ENCODE measurements around the gene PHF2.
"Not testable (repeated sequence)": the region's sequence is repeated elsewhere in the genome, so short reads cannot be mapped to it uniquely, and the experiment has no call there.

The PHF2 gene

DNA sequence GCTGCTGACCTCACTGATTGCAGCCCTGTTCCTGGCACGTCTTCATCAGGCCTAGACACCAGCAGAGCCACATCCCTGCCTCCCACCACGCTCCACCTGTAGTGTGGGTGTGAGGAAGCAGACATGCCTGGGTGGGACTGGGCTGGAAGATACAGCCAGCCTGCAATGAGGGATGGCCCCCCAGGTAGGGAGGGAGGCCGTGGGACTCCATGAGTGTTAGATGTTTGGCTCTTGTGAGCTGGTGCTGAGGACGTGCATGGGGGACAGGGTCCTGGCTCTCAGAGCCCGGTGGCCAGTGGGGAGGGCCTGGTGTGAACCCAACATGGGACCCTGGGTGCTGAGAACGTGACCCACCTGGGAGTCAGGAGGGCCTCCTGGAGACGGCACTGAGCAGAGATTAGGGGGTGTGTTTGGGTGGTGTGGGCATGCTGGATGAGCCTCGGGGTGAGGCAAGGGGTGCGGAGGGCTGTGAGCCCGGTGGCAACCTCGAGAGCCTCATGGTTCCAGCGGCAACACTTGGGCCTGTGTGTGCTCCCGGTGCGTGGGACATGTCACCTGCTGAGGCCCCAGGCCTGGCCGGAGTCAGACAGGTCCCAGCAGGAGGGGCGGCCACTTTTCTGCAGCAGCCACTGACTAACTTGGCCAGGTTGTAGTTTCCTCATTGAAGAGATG is 87.6 kb downstream of the PHF2 start:
- H3K4me3 ChIP-seq (ENCODE audit: low read depth, low read length): no peak overlapping the region

DNA sequence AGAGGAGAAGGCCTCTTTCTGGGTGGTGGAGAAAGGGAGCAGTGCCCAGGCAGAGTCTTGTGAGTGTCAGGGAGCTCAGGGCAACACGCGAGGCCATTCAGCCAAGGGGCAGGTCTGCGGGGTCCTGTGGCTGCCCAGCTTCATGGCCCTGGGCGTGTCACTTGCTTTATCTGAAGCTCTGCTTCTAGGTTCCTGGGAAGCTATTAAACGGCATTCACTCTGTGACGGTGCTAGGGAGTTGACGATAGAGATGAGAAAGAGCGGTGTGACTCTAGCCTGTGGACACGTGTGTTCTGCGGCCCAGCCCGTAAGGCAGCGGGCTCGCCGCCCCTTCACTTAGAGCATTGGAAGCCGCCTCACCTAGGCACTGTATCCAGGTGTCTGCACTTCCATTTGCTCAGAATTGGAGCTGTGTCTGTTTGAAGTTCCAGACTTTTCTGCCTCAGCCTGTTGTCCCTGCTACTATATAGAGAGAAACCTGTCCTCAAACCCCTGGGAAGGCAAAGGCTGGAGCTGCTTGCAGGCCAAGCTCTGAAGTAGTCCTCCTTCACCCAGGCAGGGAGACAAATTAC is 88.3 kb downstream of the PHF2 start:
- no peak overlapping the region for H3K4me3 ChIP-seq (ENCODE audit: low read depth, low read length)

DNA sequence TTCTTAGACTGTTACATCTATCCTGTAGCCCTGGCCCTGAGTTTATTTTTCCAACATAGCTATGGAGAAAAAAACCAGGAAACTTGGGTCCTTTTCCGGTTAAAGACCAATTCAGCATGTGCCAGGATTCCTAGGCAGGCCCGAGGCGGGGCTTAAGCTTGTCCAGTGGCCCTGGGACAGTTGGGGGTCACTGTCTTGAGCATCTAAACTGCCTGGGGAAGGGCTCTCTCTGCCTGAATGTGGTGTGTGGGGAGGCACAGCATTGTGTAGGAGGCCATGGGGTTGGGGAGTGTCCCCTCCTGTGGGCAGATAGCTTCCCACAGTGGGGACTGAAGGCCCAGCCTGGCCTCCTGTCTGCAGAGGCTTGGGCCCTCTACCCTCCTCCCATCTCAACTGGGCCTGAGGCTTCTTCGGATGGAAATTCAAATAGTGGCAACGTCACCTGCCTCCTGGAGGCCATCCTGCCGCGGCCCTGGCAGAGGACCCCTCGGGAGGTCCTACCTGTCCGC is 88.8 kb downstream of the PHF2 start:
- no peak overlapping the region for H3K4me3 ChIP-seq (ENCODE audit: low read depth, low read length)

DNA sequence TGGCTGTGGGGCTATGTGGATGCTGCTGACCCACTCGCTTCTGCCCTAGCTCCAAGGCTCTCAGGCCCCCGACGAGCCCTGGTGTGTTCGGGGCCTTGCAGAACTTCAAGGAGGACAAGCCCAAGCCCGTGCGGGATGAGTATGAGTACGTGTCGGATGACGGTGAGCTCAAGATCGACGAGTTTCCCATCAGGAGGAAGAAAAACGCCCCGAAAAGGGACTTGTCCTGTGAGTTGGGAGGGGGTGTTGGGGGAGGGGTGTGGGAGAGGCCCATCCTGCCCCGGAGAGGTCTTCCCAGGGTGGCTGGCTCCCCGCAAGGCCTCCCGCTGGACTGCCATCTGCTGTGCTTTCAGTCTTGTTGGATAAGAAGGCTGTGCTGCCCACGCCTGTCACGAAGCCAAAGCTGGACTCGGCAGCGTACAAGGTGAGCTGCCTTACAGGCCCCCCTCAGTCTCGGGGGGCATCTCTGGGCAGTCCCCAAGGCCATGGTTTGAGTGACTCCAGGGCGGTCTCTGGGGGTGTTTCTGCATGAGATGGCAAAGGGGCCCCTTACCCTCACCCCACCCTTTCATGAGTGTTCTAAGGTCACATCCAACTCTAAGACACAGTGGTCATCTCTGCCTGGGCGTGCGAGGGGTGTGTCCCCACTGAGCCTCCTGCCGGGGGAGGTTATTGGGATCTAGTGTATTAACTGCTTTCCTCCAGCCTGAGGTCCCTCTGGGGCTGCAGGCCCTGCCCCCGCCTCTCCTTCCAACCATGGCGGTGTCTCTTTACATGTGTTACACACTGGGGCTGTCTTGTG is 89.5 kb downstream of the PHF2 start:
- H3K4me3 ChIP-seq (ENCODE audit: low read depth, low read length): no peak overlapping the region

DNA sequence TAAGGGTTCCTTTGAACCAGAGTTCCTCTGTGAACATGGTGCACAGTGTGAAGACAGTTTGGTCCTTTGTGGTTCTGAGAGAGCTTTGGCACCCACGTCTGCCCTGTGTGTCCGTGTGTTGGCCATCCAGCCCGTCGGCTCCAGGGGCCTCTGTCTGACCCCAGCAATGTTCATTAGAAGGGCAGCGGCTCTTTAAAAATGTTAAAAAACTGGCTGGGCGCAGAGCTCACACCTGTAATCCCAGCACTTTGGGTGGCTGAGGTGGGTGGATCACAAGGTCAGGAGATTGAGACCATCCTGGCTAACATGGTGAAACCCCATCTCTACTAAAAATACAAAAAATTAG is 90.0 kb downstream of the PHF2 start:
- not testable (repeated sequence) for H3K4me3 ChIP-seq (ENCODE audit: low read depth, low read length)

DNA sequence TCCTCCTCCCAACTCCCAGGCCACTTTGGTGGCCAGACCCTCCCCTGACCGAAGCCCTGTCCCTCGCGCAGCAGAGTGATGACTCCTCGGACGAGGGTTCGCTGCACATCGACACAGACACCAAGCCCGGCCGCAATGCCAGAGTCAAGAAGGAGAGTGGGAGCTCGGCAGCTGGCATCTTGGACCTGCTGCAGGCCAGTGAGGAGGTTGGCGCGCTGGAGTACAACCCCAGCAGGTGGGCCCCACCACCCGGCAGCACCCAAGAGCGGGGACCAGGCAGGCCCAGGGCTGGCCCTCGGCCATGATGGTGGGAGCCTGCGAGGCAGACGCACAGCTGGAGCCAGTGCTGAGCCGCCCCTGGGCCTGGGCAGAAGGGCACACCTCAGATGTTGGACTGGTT is 90.6 kb downstream of the PHF2 start:
- no peak overlapping the region for H3K4me3 ChIP-seq (ENCODE audit: low read depth, low read length)

DNA sequence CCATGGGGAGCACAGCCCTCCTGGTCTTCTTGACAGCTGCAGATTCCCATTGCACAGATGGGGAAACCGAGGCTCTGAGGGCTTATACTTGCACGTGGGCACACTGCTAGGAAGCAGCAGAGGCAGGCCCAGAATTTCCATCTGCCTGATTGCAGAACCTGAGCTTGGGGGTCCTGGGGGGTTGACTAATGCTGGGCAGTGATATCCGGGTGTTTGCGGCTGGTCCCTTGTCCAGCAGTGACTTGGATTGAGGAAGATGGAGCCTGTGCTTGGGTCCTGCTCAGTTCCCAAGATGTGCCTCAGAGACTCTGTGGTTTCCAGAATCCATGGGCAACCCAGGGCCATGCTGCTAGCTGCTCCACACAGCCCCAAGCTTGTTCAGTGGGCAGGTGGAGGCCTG is 91.2 kb downstream of the PHF2 start:
- H3K4me3 ChIP-seq (ENCODE audit: low read depth, low read length): no peak overlapping the region

DNA sequence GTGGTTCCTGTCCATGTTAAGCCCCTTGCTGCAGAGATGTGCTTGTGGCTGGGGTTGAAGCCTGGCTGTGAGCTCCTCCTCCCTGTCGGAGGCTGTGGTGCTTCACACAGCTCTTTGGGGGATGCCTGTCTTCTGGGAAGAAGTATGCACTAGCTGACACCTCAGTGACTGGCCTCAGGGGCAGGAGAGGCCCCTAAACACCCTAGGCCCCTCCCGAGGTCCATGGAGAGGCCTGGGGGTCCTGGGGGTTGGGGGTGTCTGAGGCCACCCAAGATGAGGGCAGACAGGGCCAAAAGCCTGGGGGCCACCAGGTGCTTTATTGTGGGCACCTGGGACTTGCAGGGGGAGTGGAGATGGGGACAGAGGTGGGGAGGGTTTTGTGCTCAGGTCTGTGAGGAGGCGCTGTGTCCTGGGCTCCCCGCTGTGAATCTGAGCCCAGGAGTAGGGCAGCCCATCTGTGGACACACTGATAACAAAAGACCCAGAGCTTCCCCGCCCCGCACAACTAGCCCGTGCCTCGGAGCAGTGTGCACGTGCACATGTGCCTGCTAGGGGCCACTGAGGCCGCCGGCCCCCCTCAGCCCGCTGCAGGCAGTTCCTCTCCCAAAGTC is 92.0 kb downstream of the PHF2 start:
- H3K4me3 ChIP-seq (ENCODE audit: low read depth, low read length): no peak overlapping the region

DNA sequence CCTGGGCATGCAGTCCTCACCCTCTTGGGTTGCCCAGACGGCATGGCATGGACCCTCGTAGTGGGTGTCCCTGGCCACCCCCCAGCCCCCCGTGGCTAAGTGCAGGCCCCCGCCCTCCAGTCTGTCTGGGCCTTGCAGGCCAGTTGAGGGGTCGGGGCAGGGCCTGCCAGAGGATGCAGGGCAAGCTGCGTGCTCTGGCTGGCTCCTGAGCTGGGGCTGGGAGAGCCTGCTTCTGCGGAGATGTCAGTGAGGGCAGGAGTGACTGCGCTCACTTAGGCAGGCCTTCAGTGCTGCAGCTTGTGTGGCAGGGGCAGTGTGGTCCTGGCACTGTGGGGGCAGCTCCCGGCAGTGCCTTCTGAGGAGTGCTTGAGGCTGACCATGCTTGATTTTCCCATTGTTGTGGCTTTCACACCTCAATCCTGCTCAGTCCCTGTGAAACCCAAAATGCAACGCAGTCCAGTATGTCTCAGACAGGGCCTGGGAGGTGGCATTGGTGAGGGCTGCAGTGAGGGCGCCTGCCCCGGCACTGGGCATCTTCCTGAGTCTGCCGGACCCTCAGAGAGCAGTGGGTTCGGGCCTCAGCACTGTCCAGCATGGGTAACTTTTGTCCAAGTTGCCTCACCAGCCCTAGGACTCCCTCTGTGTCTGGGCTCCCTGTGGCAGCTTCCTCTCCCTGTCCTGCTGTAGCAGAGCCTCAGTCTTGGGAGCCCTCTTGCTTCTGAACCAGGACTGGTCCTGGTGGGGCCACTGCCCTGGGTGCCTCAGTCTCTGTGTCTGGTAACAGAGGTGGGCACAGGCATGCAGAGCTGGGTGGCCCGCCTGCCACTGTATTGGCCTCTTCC is 93.0 kb downstream of the PHF2 start:
- H3K4me3 ChIP-seq (ENCODE audit: low read depth, low read length): no peak overlapping the region

DNA sequence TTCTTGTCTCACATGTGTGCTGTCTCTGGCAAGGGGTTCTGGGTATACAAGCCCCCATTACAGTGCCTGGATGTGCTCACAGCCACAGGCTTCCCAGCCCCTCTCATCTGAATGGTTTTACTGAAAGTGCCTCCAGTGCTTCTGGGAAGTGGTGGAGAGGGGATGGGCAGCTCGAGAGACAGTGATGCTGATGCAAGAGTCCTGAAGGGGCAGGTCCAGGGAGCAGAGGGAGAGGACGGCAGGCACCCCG is 93.5 kb downstream of the PHF2 start:
- H3K4me3 ChIP-seq (ENCODE audit: low read depth, low read length): no peak overlapping the region

DNA sequence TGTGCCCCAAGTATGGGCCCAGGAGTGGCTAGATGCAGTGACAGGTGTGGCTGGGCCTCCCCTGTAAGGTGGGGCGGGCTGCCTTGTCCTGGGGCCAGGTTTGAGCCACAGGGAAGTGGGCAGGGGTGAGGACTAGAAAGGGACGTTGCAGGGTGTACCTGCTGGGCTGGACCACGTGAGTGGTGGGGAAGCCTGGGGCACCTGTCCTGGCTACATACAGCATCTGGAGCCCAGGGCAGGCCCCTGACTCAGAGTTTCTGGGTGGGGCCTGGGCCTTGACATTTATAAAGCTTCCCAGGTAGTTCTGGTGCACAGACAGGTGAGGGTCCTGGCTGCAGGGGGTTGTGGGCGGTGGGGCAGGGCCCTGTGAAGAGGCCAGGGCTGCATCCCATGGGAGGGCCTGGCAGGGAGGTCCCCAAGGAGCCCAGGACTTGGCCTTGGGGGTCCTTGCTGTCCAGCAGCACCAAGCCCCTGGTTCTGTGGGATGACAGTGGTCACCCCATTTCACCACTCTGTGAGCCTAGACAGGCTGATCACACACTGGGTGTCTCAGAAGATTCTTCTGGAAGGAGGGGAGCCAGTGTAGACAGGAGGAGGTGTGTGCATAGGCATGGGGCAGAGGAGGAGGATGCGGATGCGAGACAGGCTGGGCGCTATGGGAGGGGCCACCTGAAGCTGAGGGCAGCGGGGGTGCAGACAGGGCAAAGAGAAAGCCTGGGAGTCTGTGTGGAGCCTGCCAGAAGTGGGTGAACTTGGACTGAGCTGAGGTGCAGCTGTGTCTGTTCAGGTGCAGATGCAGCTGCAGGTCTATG is 94.0 kb downstream of the PHF2 start:
- H3K4me3 ChIP-seq (ENCODE audit: low read depth, low read length): no peak overlapping the region

DNA sequence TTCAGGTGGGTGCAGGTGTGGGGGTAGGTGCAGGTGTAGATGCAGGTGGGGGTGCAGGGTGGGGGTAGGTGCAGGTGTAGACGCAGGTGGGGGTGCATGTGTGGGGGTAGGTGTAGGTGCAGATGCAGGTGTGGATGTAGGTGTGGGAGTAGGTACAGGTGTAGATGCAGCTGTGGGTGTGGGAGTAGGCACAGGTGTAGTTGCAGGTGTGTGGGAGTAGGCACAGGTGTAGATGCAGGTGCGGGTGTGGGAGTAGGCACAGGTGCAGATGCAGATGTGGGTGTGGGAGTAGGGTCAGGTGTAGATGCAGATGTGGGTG is 94.6 kb downstream of the PHF2 start:
- no peak overlapping the region for H3K4me3 ChIP-seq (ENCODE audit: low read depth, low read length)

DNA sequence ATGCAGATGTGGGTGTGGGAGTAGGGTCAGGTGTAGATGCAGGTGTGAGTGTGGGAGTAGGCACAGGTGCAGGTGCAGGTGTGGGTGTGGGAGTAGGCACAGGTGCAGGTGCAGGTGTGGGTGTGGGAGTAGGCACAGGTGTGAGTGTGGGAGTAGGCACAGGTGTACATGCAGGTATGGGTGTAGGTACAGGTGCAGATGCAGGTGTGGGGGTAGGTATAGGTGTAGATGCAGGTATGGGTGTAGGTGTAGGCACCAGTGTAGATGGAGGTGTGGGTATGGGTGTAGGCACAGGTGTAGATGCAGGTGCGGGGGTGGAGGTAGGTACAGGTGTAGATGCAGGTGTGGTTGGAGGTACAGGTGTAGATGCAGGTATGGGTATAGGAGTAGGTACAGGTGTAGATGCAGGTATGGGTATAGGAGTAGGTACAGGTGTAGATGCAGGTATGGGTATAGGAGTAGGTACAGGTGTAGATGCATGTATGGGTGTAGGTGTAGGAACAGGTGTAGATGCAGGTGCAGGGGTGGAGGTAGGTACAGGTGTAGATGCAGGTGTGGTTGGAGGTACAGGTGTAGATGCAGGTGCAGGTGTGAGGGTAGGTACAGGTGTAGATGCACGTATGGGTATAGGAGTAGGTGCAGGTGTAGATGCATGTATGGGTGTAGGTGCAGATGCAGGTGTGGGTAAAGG is 96.1 kb downstream of the PHF2 start:
- H3K4me3 ChIP-seq (ENCODE audit: low read depth, low read length): not testable (repeated sequence)

DNA sequence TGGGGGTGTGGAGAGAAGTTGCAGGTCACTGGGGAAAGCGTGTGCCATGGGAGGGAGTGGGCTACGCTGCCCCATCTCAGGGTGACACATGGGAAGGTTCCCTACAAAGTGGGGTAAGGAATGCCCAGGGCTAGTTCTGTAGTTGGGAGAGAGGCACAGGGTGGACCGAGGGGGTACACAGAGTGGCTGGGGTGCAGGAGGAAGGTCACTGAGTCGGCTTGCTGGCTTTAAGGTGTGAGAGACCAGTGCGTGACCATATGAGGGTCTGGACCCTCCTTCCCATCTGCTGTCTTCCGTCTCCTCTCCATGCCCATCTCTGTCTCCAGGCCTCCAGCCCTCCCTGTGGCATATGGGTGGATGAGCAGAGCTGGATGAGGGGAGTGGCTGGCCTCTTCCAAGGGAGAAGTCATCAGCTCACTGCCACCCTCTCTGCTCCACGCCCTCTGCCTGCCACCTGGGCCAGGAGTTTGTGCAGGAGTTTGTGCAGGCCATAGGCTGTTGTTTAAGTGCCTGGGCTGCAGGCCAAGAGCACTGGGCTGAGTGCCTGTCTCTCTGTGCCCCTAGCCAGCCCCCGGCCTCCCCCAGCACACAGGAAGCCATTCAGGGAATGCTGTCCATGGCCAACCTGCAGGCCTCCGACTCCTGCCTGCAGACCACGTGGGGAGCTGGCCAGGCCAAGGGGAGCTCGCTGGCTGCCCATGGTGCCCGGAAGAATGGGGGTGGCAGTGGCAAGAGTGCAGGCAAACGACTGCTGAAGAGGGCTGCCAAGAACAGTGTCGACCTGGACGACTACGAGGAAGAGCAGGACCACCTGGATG is 96.8 kb downstream of the PHF2 start:
- no peak overlapping the region for H3K4me3 ChIP-seq (ENCODE audit: low read depth, low read length)

DNA sequence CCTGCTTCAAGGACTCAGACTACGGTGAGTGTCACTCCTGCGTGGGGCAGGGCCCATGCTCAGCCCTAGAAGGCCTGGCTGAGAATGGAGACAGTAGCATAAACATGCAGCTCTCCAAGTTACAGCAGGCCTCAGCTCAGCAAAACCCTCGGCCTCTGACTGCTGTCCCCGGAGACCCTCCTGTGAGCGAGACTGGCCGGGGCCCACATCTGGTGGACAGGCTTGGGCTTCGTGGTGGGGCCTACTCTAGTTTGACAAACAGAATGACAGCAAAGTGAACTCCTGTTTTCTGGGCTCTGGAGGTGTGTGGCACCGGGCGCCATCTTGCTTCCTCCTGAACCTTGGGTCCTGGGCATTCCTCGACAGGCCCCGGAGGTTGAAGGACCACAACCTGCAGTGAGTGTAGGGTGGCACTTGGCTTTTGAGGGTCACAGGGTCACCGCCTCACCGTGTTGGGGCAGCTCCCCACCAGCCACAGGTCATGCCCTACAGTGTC is 97.5 kb downstream of the PHF2 start:
- no peak overlapping the region for H3K4me3 ChIP-seq (ENCODE audit: low read depth, low read length)

DNA sequence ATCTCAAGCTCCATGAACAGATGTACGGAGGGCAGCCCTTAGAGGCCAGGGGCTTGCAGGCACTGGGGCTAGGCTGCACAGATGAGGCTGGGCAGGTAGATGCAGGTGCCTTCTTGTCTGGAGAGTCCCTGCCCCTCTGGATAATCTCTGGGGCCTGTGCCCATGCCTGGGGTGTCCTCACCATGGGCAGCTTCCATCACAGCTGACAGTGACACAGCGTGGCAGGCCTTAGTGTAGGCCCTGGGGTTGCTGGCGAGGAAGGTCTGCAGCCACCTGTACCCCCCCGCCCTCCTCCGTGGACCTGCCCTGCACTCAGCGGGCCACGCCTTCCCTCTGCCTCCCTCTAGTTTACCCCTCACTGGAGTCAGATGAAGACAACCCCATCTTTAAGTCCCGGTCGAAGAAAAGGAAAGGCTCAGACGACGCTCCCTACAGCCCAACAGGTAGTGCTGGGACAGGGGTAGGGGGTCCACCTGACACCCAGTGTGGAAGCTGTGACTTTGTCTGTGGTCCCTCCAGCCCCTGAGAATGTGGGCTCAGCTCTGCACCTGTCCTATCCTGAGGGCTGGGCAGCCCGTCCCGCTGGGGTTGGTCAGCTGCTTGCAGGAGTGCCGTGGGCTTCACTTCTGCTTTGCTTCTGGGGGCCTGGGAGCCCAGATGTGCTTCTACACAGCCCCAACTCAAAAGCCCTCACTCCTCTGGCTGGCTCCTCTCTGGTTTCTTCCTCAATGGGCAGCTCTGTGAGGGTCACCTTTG is 98.4 kb downstream of the PHF2 start:
- no peak overlapping the region for H3K4me3 ChIP-seq (ENCODE audit: low read depth, low read length)

DNA sequence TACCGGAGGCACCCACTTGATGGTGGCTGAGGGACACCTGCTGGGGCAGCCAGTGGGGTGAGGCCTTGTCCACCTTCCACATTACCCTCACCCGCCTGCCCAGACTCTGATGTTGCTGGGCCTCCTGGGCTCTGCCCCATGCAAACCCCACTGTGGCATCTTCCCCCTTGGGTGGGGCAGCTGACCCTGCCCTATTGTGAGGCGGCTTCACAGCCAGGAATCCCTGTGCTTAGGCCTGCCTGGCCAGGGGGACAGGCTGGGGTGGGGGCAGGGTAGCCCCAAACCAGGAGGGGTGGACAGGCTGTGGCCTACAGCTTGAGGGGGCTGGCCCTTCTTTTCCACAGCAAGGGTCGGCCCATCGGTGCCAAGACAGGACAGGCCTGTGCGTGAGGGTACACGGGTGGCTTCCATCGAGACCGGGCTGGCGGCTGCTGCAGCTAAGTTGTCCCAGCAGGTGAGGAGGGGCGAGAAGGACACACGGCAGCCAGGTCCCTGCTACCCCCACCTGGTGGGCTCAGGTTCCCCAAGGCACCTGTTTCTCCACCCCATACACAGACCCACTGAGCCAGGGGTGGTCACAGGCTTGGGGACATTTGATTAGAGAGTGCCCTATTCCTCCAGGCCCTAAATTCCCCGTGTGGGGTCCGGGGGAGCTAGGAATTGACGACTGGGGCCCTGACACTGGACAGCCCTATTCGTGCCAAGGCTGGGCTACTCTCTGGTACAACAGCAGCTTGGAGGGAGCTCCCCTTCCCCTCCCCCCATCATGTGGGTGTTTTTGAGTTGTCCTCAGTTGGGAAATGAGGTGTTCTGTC is 99.2 kb downstream of the PHF2 start:
- H3K4me3 ChIP-seq (ENCODE audit: low read depth, low read length): no peak overlapping the region

Measured in iPS-11a (cell line).